ENCODE measurements around the gene RPS6KB2.

DNA sequence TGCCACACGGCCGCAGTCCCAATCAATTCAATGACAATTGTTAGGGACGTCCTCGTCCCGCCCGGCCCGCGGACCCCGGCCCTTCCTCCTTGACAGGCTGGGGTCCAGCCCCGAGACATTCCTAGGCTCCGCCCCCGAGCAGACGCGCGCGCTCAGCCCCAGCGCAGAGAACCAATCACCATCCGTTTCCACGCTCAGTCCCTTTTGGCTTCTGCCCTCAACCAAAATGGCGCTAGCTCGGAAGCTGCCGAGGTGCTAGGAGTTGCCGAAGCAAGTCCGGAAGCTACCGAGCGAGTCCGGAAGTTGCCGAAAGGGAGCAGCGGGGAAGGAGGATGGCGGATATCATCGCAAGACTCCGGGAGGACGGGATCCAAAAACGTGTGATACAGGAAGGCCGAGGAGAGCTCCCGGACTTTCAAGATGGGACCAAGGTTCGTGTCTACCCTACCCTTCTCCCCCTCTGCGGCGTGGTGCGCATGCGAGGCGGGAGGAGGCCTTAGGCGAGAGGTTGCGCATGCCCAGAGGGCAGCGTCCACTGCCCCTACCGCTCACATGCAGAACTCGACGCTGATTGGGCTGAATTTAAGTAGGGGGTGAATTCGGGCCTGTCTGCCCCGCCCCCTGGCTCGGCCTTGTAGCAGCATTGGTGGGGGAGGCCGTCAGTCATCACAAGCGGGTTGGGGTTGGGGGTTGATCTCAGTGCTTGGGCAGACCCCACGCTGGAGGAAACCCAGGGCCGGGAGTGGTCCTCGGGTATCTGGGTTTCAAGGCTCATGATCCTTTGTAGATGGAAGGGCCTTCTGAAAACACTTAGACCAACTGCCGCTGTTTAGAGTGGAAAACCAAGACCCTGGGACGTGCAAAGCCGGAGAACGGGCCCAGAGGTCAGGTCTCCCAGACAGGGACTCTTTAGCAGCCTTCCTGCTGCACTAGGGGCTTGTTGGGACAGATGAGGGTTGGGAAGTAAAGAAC is 54.8 kb downstream of the RPS6KB2 start, which contains the start of gene AIP:
- TF ChIP-seq, protein P1, sequence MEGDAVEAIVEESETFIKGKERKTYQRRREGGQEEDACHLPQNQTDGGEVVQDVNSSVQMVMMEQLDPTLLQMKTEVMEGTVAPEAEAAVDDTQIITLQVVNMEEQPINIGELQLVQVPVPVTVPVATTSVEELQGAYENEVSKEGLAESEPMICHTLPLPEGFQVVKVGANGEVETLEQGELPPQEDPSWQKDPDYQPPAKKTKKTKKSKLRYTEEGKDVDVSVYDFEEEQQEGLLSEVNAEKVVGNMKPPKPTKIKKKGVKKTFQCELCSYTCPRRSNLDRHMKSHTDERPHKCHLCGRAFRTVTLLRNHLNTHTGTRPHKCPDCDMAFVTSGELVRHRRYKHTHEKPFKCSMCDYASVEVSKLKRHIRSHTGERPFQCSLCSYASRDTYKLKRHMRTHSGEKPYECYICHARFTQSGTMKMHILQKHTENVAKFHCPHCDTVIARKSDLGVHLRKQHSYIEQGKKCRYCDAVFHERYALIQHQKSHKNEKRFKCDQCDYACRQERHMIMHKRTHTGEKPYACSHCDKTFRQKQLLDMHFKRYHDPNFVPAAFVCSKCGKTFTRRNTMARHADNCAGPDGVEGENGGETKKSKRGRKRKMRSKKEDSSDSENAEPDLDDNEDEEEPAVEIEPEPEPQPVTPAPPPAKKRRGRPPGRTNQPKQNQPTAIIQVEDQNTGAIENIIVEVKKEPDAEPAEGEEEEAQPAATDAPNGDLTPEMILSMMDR (IDR thresholded peaks at IDR 0.05; ENCODE audit: insufficient read depth, low read length), result no peak
- TF ChIP-seq GABPA (IDR thresholded peaks at IDR 0.05; ENCODE audit: low read depth) (no peak), POLR2AphosphoS5 (IDR thresholded peaks at IDR 0.05; ENCODE audit: low read depth) (peak; percentile 68), SPI1 (IDR thresholded peaks at IDR 0.05; ENCODE audit: borderline replicate concordance, low read depth) (no peak)
- TF ChIP-seq, protein P2, sequence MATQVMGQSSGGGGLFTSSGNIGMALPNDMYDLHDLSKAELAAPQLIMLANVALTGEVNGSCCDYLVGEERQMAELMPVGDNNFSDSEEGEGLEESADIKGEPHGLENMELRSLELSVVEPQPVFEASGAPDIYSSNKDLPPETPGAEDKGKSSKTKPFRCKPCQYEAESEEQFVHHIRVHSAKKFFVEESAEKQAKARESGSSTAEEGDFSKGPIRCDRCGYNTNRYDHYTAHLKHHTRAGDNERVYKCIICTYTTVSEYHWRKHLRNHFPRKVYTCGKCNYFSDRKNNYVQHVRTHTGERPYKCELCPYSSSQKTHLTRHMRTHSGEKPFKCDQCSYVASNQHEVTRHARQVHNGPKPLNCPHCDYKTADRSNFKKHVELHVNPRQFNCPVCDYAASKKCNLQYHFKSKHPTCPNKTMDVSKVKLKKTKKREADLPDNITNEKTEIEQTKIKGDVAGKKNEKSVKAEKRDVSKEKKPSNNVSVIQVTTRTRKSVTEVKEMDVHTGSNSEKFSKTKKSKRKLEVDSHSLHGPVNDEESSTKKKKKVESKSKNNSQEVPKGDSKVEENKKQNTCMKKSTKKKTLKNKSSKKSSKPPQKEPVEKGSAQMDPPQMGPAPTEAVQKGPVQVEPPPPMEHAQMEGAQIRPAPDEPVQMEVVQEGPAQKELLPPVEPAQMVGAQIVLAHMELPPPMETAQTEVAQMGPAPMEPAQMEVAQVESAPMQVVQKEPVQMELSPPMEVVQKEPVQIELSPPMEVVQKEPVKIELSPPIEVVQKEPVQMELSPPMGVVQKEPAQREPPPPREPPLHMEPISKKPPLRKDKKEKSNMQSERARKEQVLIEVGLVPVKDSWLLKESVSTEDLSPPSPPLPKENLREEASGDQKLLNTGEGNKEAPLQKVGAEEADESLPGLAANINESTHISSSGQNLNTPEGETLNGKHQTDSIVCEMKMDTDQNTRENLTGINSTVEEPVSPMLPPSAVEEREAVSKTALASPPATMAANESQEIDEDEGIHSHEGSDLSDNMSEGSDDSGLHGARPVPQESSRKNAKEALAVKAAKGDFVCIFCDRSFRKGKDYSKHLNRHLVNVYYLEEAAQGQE (IDR thresholded peaks at IDR 0.05; ENCODE audit: insufficient replicate concordance, low read depth), result peak; percentile 36

Data from HL-60 (cell line).